ENCODE measurements around the gene ZC3HAV1. TPM values are rescaled to one million over a fixed set of nuclear protein-coding genes. Genes with fewer than 3 reads are reported as not detected.
"Not testable (repeated sequence)": the region's sequence is repeated elsewhere in the genome, so short reads cannot be mapped to it uniquely, and the experiment has no call there.

The ZC3HAV1 gene
- total RNA-seq, 2 experiments from 2014 or later: 47.4 to 52.4 TPM

DNA sequence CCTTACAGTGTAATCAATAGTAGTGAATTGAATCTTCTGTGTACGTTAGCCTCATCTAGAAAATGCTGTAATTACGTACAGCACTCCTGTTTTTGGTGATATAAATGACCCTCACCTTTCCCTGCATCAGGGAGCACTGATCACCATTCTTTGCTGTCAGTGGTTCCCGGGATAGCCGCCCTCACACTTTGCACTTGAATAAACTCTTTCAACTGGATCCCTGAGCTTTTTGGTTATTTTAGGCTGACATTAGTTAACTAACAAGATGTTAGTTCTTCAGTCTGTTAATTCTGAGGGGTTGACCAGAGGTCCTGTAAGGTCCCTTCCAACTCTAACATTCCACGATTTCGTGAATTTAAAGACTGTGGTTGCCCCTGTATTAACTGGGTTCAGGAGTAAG, 23.4 kb upstream of the ZC3HAV1 start:
- TF ChIP-seq, protein P1, sequence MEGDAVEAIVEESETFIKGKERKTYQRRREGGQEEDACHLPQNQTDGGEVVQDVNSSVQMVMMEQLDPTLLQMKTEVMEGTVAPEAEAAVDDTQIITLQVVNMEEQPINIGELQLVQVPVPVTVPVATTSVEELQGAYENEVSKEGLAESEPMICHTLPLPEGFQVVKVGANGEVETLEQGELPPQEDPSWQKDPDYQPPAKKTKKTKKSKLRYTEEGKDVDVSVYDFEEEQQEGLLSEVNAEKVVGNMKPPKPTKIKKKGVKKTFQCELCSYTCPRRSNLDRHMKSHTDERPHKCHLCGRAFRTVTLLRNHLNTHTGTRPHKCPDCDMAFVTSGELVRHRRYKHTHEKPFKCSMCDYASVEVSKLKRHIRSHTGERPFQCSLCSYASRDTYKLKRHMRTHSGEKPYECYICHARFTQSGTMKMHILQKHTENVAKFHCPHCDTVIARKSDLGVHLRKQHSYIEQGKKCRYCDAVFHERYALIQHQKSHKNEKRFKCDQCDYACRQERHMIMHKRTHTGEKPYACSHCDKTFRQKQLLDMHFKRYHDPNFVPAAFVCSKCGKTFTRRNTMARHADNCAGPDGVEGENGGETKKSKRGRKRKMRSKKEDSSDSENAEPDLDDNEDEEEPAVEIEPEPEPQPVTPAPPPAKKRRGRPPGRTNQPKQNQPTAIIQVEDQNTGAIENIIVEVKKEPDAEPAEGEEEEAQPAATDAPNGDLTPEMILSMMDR (conservative IDR thresholded peaks at IDR 0.05; ENCODE audit: low read length): no peak
- no peak for TF ChIP-seq EZH2phosphoT487 (IDR thresholded peaks at IDR 0.05; ENCODE audit: borderline replicate concordance, low read depth, low read length)
- Histone ChIP-seq H3K36me3 (ENCODE audit: insufficient read depth, low read length) (no peaks in the 10 kb centered on the region), H3K9me3 (ENCODE audit: low read length) (no peaks in the 10 kb centered on the region), H3K4me1 (ENCODE audit: insufficient read depth, low read length, poor library complexity, severe bottlenecking) (no peaks in the 10 kb centered on the region), H3K4me3 (ENCODE audit: low read depth, low read length, poor library complexity, severe bottlenecking) (no peak overlapping the region), H4K20me1 (ENCODE audit: insufficient read depth, low read length) (no peaks in the 10 kb centered on the region), H3K27ac (ENCODE audit: low read depth, low read length, poor library complexity, severe bottlenecking) (no peak overlapping the region), H2AFZ (ENCODE audit: low read length) (peak overlapping the region; percentile 80; the same call in 1 of the 2 replicates), H3K4me2 (ENCODE audit: low read length) (no peak overlapping the region; the same call in 1 of the 2 replicates), H3K79me2 (ENCODE audit: insufficient read depth, low read depth, low read length) (no peaks in the 10 kb centered on the region), H3K9me2 (ENCODE audit: insufficient read depth, low read length) (no peaks in the 10 kb centered on the region)
- intact Hi-C loops (cut with micrococcal nuclease; ENCODE audit: unreplicated experiment): loop anchor here (1.0 kb wide), 1 partner anchor 207 kb away; no protein-coding TSS in a partner anchor
- DNase-seq (ENCODE audit: low spot score): no peak
- ChIA-PET CTCF (ENCODE audit: unreplicated experiment) (no interaction called here), POLR2A (interaction anchor here (1.3 to 1.5 kb wide), 2 partner anchors 15 to 38 kb away, joined by 3 to 5 read pairs; no protein-coding TSS in a partner anchor)
- no TSS peak for BruUV-seq (replicated peaks)

DNA sequence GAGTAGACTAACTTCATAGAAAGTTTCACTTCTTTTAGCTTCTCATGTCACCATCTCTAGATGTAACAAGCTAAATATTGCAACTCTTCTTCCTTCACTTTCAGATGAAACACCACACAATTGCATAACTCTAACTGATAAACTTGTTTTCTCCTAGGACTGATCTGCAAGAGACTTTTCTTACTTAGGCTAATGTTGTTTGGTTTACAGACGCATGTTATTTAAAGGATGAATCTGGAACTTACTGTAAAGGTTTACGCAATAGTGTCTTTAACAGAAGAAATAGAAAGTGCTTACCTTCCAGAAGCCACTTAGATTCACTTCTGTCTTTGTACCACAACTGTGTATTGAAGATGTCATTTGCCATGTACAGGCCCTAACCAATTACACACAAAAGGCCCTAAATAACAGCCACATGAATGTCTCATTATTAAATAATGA, 22.1 kb upstream of the ZC3HAV1 start:
- Histone ChIP-seq H3K4me3 (ENCODE audit: low read depth, low read length, poor library complexity, severe bottlenecking) (no peak overlapping the region), H3K4me2 (ENCODE audit: low read length) (no peak overlapping the region), H4K20me1 (ENCODE audit: insufficient read depth, low read length) (no peaks in the 10 kb centered on the region), H3K79me2 (ENCODE audit: insufficient read depth, low read depth, low read length) (no peaks in the 10 kb centered on the region), H3K9me3 (ENCODE audit: low read length) (no peaks in the 10 kb centered on the region), H3K36me3 (ENCODE audit: insufficient read depth, low read length) (no peaks in the 10 kb centered on the region), H2AFZ (ENCODE audit: low read length) (no peak overlapping the region), H3K27ac (ENCODE audit: low read depth, low read length, poor library complexity, severe bottlenecking) (no peak overlapping the region), H3K4me1 (ENCODE audit: insufficient read depth, low read length, poor library complexity, severe bottlenecking) (peaks cover 5% of the 10 kb centered on the region), H3K9me2 (ENCODE audit: insufficient read depth, low read length) (no peaks in the 10 kb centered on the region)
- intact Hi-C loops (cut with micrococcal nuclease; ENCODE audit: unreplicated experiment): no loop called here
- TF ChIP-seq, protein P1 (conservative IDR thresholded peaks at IDR 0.05; ENCODE audit: low read length): no peak
- no peak for TF ChIP-seq EZH2phosphoT487 (IDR thresholded peaks at IDR 0.05; ENCODE audit: borderline replicate concordance, low read depth, low read length)
- ChIA-PET CTCF (ENCODE audit: unreplicated experiment) (no interaction called here), POLR2A (interaction anchor here (0.6 to 1.6 kb wide), 3 partner anchors 12 to 223 kb away, joined by 3 to 5 read pairs (median 4); no protein-coding TSS in a partner anchor)
- BruUV-seq (replicated peaks): no TSS peak
- DNase-seq (ENCODE audit: low spot score): no peak

DNA sequence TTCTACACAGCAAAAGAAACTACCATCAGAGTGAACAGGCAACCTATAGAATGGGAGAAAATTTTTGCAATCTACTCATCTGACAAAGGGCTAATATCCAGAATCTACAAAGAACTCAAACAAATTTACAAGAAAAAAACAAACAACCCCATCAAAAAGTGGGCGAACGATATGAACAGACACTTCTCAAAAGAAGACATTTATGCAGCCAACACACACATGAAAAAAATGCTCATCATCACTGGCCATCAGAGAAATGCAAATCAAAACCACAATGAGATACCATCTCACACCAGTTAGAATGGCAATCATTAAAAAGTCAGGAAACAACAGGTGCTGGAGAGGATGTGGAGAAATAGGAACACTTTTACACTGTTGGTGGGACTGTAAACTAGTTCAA, 20.3 kb upstream of the ZC3HAV1 start:
- H3K4me1 ChIP-seq (ENCODE audit: insufficient read depth, low read length, poor library complexity, severe bottlenecking); H3K4me2 ChIP-seq (ENCODE audit: low read length); POLR2A ChIA-PET; intact Hi-C loops (cut with micrococcal nuclease; ENCODE audit: unreplicated experiment); H3K4me3 ChIP-seq (ENCODE audit: low read depth, low read length, poor library complexity, severe bottlenecking); H3K79me2 ChIP-seq (ENCODE audit: insufficient read depth, low read depth, low read length); H4K20me1 ChIP-seq (ENCODE audit: insufficient read depth, low read length); DNase-seq (ENCODE audit: low spot score); H3K9me3 ChIP-seq (ENCODE audit: low read length); BruUV-seq (replicated peaks); H3K36me3 ChIP-seq (ENCODE audit: insufficient read depth, low read length); H2AFZ ChIP-seq (ENCODE audit: low read length); H3K27ac ChIP-seq (ENCODE audit: low read depth, low read length, poor library complexity, severe bottlenecking); H3K9me2 ChIP-seq (ENCODE audit: insufficient read depth, low read length); CTCF ChIA-PET (ENCODE audit: unreplicated experiment): not testable (repeated sequence)

Measured in OCI-LY7 (cell line).